Measurements from ENCODE around the gene KCNMB1. TPM values are rescaled to one million over a fixed set of nuclear protein-coding genes. Genes with fewer than 3 reads are reported as not detected.

Gene KCNMB1
- total and polyA plus RNA-seq, 2 donors (not counting 3 experiments of a cell fraction or from before 2014, with no cell fraction given), result 0.15 to 0.29 TPM

GRCh38 chr5:170382790-170383189 lies 6.4 kb downstream of the KCNMB1 start:
- Histone ChIP-seq H4K20me1 (replicated peaks; ENCODE audit: control insufficient read depth, extremely low read depth, insufficient read depth, low read length) (no peaks in the 10 kb centered on the region), H3K4me1 (ENCODE audit: control insufficient read depth, extremely low read depth, insufficient read depth, low read length) (no peaks in the 10 kb centered on the region), H3K9ac (replicated peaks; ENCODE audit: extremely low read depth, insufficient read depth, low read length) (no peak overlapping the region), H3K9me3 (replicated peaks; ENCODE audit: control insufficient read depth, insufficient read depth, low read length) (no peaks in the 10 kb centered on the region), H3K27me3 (ENCODE audit: control insufficient read depth in 2 of 2, insufficient read depth in 2 of 2, low read length in 2 of 2) (no peaks in the 10 kb centered on the region), H3K36me3 (ENCODE audit: control insufficient read depth in 2 of 2, extremely low read depth in 1 of 2, insufficient read depth in 2 of 2, low read length in 2 of 2) (no peaks in the 10 kb centered on the region), H3K27ac (ENCODE audit: insufficient read depth, low read depth, low read length) (no peak overlapping the region), H3K9me1 (replicated peaks; ENCODE audit: control insufficient read depth, extremely low read depth, insufficient read depth, low read length) (no peaks in the 10 kb centered on the region), H2AFZ (ENCODE audit: low read depth, low read length) (no peak overlapping the region), H3K4me2 (ENCODE audit: insufficient read depth, low read length) (no peak overlapping the region), H3K4me3 (replicated peaks in 1 of 3; ENCODE audit: insufficient read depth in 1 of 3, low read depth in 1 of 3, low read length in 3 of 3) (no peak overlapping the region), H3K79me2 (ENCODE audit: control insufficient read depth, insufficient read depth, low read length) (no peaks in the 10 kb centered on the region)
- BruUV-seq (replicated peaks), result no TSS peak
- FAIRE-seq (no peak), DNase-seq (ENCODE audit: low read depth, low spot score) (no peak)
- TF ChIP-seq POLR2AphosphoS5 (IDR thresholded peaks at IDR 0.05; ENCODE audit: insufficient read depth, low read depth, low read length) (no peak), POLR2A (IDR thresholded peaks at IDR 0.05; ENCODE audit: low read depth, low read length) (no peak), JUN (IDR thresholded peaks at IDR 0.05; ENCODE audit: borderline replicate concordance, insufficient read depth, insufficient read length, low read depth) (no peak), EZH2 (IDR thresholded peaks at IDR 0.05; ENCODE audit: borderline replicate concordance, low read depth, low read length, severe bottlenecking) (no peak)
- TF ChIP-seq, protein P1, sequence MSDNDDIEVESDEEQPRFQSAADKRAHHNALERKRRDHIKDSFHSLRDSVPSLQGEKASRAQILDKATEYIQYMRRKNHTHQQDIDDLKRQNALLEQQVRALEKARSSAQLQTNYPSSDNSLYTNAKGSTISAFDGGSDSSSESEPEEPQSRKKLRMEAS (IDR thresholded peaks at IDR 0.05; ENCODE audit: insufficient read depth, insufficient read length), result no peak
- intact Hi-C loops (cut with micrococcal nuclease) (no loop called here), dilution Hi-C loops (cut with MboI; ENCODE audit: extremely low pct_ligation_motif_present, low sequenced_read_pairs) (no loop called here)
- ChIA-PET CTCF (interaction anchor here (0.7 kb wide), 1 partner anchor 63 kb away, joined by 4 read pairs; no protein-coding TSS in a partner anchor), POLR2A (no interaction called here)

DNA sequence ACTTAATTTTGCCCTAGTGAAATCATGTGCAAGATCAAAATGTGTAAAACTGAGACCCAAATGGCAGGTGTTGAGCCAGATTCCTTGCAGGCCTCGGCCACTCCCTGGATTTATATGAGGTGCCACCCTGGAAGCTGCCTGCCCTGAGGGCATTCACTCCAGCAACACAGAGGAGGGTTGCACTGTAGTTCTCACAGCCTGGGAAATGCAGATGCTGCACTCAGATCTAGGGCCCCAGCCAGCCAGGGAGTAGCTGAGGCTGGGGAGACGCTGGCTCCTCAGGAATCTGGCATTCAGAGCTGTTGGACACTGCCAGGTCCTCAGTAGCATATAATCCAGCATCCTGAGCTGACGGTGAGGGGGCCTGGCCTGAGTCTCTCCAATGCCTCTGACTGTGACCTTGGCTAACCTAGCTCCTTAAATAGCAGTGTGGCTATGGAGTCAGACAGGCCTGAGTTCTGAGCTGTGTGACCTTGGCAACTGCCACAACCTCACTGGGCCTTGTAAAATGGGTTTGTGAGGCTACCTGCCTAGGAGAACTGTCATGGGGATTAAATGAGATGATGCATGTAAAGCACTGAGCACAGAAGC lies 8.7 kb downstream of the KCNMB1 start:
- ChIA-PET CTCF (interaction anchor here (1.4 kb wide), 2 partner anchors 32 to 38 kb away, joined by 3 read pairs; no protein-coding TSS in a partner anchor), POLR2A (no interaction called here)
- intact Hi-C loops (cut with micrococcal nuclease) (no loop called here), dilution Hi-C loops (cut with MboI; ENCODE audit: extremely low pct_ligation_motif_present, low sequenced_read_pairs) (no loop called here)
- Histone ChIP-seq H3K27me3 (ENCODE audit: control insufficient read depth in 2 of 2, insufficient read depth in 2 of 2, low read length in 2 of 2) (no peaks in the 10 kb centered on the region), H3K27ac (ENCODE audit: insufficient read depth, low read depth, low read length) (no peak overlapping the region), H4K20me1 (replicated peaks; ENCODE audit: control insufficient read depth, extremely low read depth, insufficient read depth, low read length) (no peaks in the 10 kb centered on the region), H2AFZ (ENCODE audit: low read depth, low read length) (no peak overlapping the region), H3K9me1 (replicated peaks; ENCODE audit: control insufficient read depth, extremely low read depth, insufficient read depth, low read length) (no peaks in the 10 kb centered on the region), H3K36me3 (ENCODE audit: control insufficient read depth in 2 of 2, extremely low read depth in 1 of 2, insufficient read depth in 2 of 2, low read length in 2 of 2) (no peaks in the 10 kb centered on the region), H3K9ac (replicated peaks; ENCODE audit: extremely low read depth, insufficient read depth, low read length) (no peak overlapping the region), H3K79me2 (ENCODE audit: control insufficient read depth, insufficient read depth, low read length) (no peaks in the 10 kb centered on the region), H3K4me1 (ENCODE audit: control insufficient read depth, extremely low read depth, insufficient read depth, low read length) (no peaks in the 10 kb centered on the region), H3K9me3 (replicated peaks; ENCODE audit: control insufficient read depth, insufficient read depth, low read length) (no peaks in the 10 kb centered on the region), H3K4me2 (ENCODE audit: insufficient read depth, low read length) (no peak overlapping the region), H3K4me3 (replicated peaks in 1 of 3; ENCODE audit: insufficient read depth in 1 of 3, low read depth in 1 of 3, low read length in 3 of 3) (no peak overlapping the region)
- BruUV-seq (replicated peaks), result no TSS peak
- TF ChIP-seq, protein P1 (IDR thresholded peaks at IDR 0.05; ENCODE audit: insufficient read depth, insufficient read length), result no peak
- TF ChIP-seq EZH2 (IDR thresholded peaks at IDR 0.05; ENCODE audit: borderline replicate concordance, low read depth, low read length, severe bottlenecking) (no peak), CTCF (IDR thresholded peaks at IDR 0.05; ENCODE audit: extremely low read depth in 1 of 2, insufficient read depth in 1 of 2, low read depth in 1 of 2, low read length in 2 of 2) (no peak), POLR2AphosphoS5 (IDR thresholded peaks at IDR 0.05; ENCODE audit: insufficient read depth, low read depth, low read length) (no peak), GATA2 (IDR thresholded peaks at IDR 0.05; ENCODE audit: insufficient read depth, insufficient read length, low read depth, low read length) (no peak), JUN (IDR thresholded peaks at IDR 0.05; ENCODE audit: borderline replicate concordance, insufficient read depth, insufficient read length, low read depth) (no peak), FOS (IDR thresholded peaks at IDR 0.05; ENCODE audit: borderline replicate concordance, insufficient read depth, low read length) (no peak), POLR2A (IDR thresholded peaks at IDR 0.05; ENCODE audit: low read depth, low read length) (no peak), MYC (IDR thresholded peaks at IDR 0.05; ENCODE audit: low read depth, low read length) (no peak)
- DNase-seq (ENCODE audit: low read depth, low spot score) (no peak), FAIRE-seq (no peak)

Data from endothelial cell of umbilical vein (primary cell).